Breast epithelium (tissue), 3 donors: ENCODE results near the gene ITGB6.

Source experiments
- POLR2A ChIP-seq: fragments of 450-650 bp; IDR thresholded peaks from one replicate; pipeline ENCODE4 v1.6.1; 2016; ENCODE audit warnings: antibody characterized with exemption, mild to moderate bottlenecking, moderate library complexity
- POLR2AphosphoS5 ChIP-seq, 3 donors: sonication (generic); formaldehyde crosslinking; IDR thresholded peaks; one replicate each; pipeline ENCODE4 v1.6.1; 2017; ENCODE audit warnings: antibody characterized with exemption in 3 of 3
- TF ChIP-seq, protein P1 (sequence below), 3 donors: fragments of 450-650 bp; IDR thresholded peaks; one replicate each; pipeline ENCODE4 v1.5.1; 2016 to 2017; ENCODE audit warnings: antibody characterized with exemption in 3 of 3, mild to moderate bottlenecking in 3 of 3, moderate library complexity in 3 of 3

- no peak for TF ChIP-seq POLR2AphosphoS5 (IDR thresholded peaks at IDR 0.05)
- TF ChIP-seq, protein P1, sequence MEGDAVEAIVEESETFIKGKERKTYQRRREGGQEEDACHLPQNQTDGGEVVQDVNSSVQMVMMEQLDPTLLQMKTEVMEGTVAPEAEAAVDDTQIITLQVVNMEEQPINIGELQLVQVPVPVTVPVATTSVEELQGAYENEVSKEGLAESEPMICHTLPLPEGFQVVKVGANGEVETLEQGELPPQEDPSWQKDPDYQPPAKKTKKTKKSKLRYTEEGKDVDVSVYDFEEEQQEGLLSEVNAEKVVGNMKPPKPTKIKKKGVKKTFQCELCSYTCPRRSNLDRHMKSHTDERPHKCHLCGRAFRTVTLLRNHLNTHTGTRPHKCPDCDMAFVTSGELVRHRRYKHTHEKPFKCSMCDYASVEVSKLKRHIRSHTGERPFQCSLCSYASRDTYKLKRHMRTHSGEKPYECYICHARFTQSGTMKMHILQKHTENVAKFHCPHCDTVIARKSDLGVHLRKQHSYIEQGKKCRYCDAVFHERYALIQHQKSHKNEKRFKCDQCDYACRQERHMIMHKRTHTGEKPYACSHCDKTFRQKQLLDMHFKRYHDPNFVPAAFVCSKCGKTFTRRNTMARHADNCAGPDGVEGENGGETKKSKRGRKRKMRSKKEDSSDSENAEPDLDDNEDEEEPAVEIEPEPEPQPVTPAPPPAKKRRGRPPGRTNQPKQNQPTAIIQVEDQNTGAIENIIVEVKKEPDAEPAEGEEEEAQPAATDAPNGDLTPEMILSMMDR (IDR thresholded peaks at IDR 0.05) = no peak
- no peak for TF ChIP-seq POLR2A
Measured at GRCh38 chr2:160091381-160091780, 108.7 kb downstream of the ITGB6 start.
